HCT116 (cell line): Measurements from ENCODE around the gene VAV2. TPM values are rescaled to one million over a fixed set of nuclear protein-coding genes. Genes with fewer than 3 reads are reported as not detected.

ENCODE experiments used
- ATAC-seq: fragments of 200-7000 bp; cut with Tn5 transposase; 2 replicates; pipeline ENCODE4 v1.9.1; 2020; ENCODE audit warnings: mild to moderate bottlenecking, moderate library complexity
- BruUV-seq: library from RNA; stranded (reverse); fragments of 400-500 nt; replicated peaks from 2 replicates; lab custom pipeline; 2021; lab: Mats Ljungman, UMichigan
- CTCF ChIA-PET: fragments of 300-600 bp; sonication (Branson Sonifier 250); formaldehyde crosslinking; loops from one replicate; lab custom pipeline; 2021; ENCODE audit warnings: antibody characterized with exemption; lab: Charles Lee
- POLR2A ChIA-PET: fragments of 300-600, 350-600 bp; sonication (Branson Sonifier 250); formaldehyde crosslinking; loops from one replicate; lab custom pipeline; 2021; ENCODE audit warnings: antibody characterized with exemption; lab: Charles Lee
- RAD21 ChIA-PET, 2 experiments: fragments of 300-600 bp; sonication (Branson Sonifier 250); formaldehyde crosslinking; loops; one replicate each; lab custom pipeline; 2023; ENCODE audit warnings: low total read pairs in 2 of 2; ENCODE audit not compliant: uncharacterized antibody in 2 of 2, unreplicated experiment in 2 of 2, low non-redundant PET in 1 of 2; lab: Charles Lee
- DNase-seq: peaks from one replicate; pipeline ENCODE4 v3.0.0-alpha.2; 2010; ENCODE audit warnings: low read depth, low spot score
- H2AFZ ChIP-seq: fragments of 200-600 bp; shearing (Covaris generic), sonication (generic); 2 replicates; pipeline ENCODE4 v1.6.1; 2017; ENCODE audit warnings: low read depth, mixed run types, mixed read lengths, antibody characterized with exemption, low read length; ENCODE audit not compliant: poor library complexity, severe bottlenecking
- H3K27ac ChIP-seq: 2 replicates; pipeline ENCODE4 v1.5.1; 2012; ENCODE audit warnings: low read depth, low read length
- H3K27me3 ChIP-seq: fragments of 200-600 bp; sonication (generic); 2 replicates; pipeline ENCODE4 v1.6.1; 2016; ENCODE audit warnings: mixed run types, low read length, mixed read lengths; ENCODE audit not compliant: insufficient read depth
- H3K36me3 ChIP-seq, 2 experiments: fragments of 200-500 bp in 1 of 2; fragments of 200-600 bp in 1 of 2; sonication (Bioruptor generic) in 1 of 2; sonication (generic) in 1 of 2; 2 replicates each; pipeline versions ENCODE4 v1.5.1 to v1.6.1; 2014 to 2016; ENCODE audit warnings: low read length in 2 of 2, inconsistent platforms in 1 of 2, mixed read lengths in 1 of 2, mixed run types in 1 of 2; ENCODE audit not compliant: insufficient read depth in 2 of 2, control insufficient read depth in 1 of 2
- H3K4me1 ChIP-seq, 2 experiments: fragments of 200-600 bp in 1 of 2; sonication (generic) in 1 of 2; 2 replicates each; pipeline versions ENCODE4 v1.5.1 to v1.6.1; 2012 to 2017; ENCODE audit warnings: low read length in 2 of 2, inconsistent platforms in 1 of 2, mild to moderate bottlenecking in 1 of 2, mixed read lengths in 1 of 2, mixed run types in 1 of 2, moderate library complexity in 1 of 2; ENCODE audit not compliant: insufficient read depth in 2 of 2, control insufficient read depth in 1 of 2
- H3K4me2 ChIP-seq: fragments of 200-600 bp; sonication (generic); 2 replicates; pipeline ENCODE4 v1.6.1; 2017; ENCODE audit warnings: mixed run types, low read length, mixed read lengths
- H3K4me3 ChIP-seq, 2 experiments: fragments of 200-600 bp in 1 of 2; sonication (generic) in 1 of 2; replicated peaks in 1 of 2; 2 replicates each; pipeline ENCODE4 v1.5.1; 2011 to 2016; ENCODE audit warnings: low read length in 2 of 2, control low read depth in 1 of 2, low read depth in 1 of 2, mild to moderate bottlenecking in 1 of 2, mixed read lengths in 1 of 2, mixed run types in 1 of 2
- H3K79me2 ChIP-seq: fragments of 200-600 bp; sonication (generic); 2 replicates; pipeline ENCODE4 v1.6.1; 2017; ENCODE audit warnings: mild to moderate bottlenecking, mixed run types, low read length, moderate library complexity, mixed read lengths; ENCODE audit not compliant: insufficient read depth
- H3K9ac ChIP-seq: fragments of 200-600 bp; sonication (generic); 2 replicates; pipeline ENCODE4 v1.6.1; 2016; ENCODE audit warnings: low read length, mixed read lengths
- H3K9me2 ChIP-seq: fragments of 200-600 bp; sonication (generic), shearing (Covaris generic); 2 replicates; pipeline ENCODE4 v1.6.1; 2017; ENCODE audit warnings: mixed run types, mild to moderate bottlenecking, moderate library complexity; ENCODE audit not compliant: insufficient read depth
- H3K9me3 ChIP-seq, 2 experiments: fragments of 200-500 bp in 1 of 2; fragments of 200-600 bp in 1 of 2; sonication (Bioruptor generic) in 1 of 2; sonication (generic) in 1 of 2; 2 replicates each; pipeline ENCODE4 v1.6.1; 2014 to 2017; ENCODE audit warnings: low read length in 2 of 2, mixed read lengths in 2 of 2, inconsistent platforms in 1 of 2, low read depth in 1 of 2, mild to moderate bottlenecking in 1 of 2, mixed run types in 1 of 2, moderate library complexity in 1 of 2; ENCODE audit not compliant: control insufficient read depth in 1 of 2, insufficient read depth in 1 of 2
- H4K20me1 ChIP-seq: fragments of 200-600 bp; sonication (generic), shearing (Covaris generic); 2 replicates; pipeline ENCODE4 v1.6.1; 2017; ENCODE audit warnings: mixed run types, mild to moderate bottlenecking, moderate library complexity; ENCODE audit not compliant: insufficient read depth
- CBX3 ChIP-seq: IDR thresholded peaks from 2 replicates; pipeline ENCODE4 v1.6.1; 2012; ENCODE audit warnings: low read depth
- CEBPB ChIP-seq: IDR thresholded peaks from 2 replicates; pipeline ENCODE4 v1.6.1; 2012; ENCODE audit warnings: low read depth
- CTCF ChIP-seq, 3 experiments: fragments of 200-600 bp in 1 of 3; sonication (generic) in 1 of 3; IDR thresholded peaks in 2 of 3; conservative IDR thresholded peaks in 1 of 3; 2 replicates each; pipeline ENCODE4 v1.5.1; 2012 to 2017; ENCODE audit warnings: low read depth in 2 of 3, low read length in 2 of 3, antibody characterized with exemption in 1 of 3, borderline replicate concordance in 1 of 3, control low read depth in 1 of 3, mild to moderate bottlenecking in 1 of 3, mixed read lengths in 1 of 3, mixed run types in 1 of 3, moderate library complexity in 1 of 3; ENCODE audit not compliant: insufficient read depth in 1 of 3
- ELF1 ChIP-seq: IDR thresholded peaks from 2 replicates; pipeline ENCODE4 v1.6.1; 2012; ENCODE audit warnings: low read depth, borderline replicate concordance
- EZH2phosphoT487 ChIP-seq: fragments of 200-600 bp; IDR thresholded peaks from 2 replicates; pipeline ENCODE4 v1.6.1; 2018; ENCODE audit warnings: antibody characterized with exemption, borderline replicate concordance
- JUND ChIP-seq: IDR thresholded peaks from 2 replicates; pipeline ENCODE4 v1.6.1; 2012
- MAX ChIP-seq: IDR thresholded peaks from 2 replicates; pipeline ENCODE4 v1.6.1; 2012
- POLR2AphosphoS5 ChIP-seq: IDR thresholded peaks from 2 replicates; pipeline ENCODE4 v1.6.1; 2011; ENCODE audit warnings: mild to moderate bottlenecking, low read depth, low read length, moderate library complexity
- REST ChIP-seq: IDR thresholded peaks from 2 replicates; pipeline ENCODE4 v1.6.1; 2012; ENCODE audit warnings: low read depth
- SRF ChIP-seq: IDR thresholded peaks from 2 replicates; pipeline ENCODE4 v1.6.1; 2012; ENCODE audit warnings: low read depth
- TCF7L2 ChIP-seq: IDR thresholded peaks from 2 replicates; pipeline ENCODE4 v1.7.0; 2011; ENCODE audit warnings: borderline replicate concordance, inconsistent platforms; ENCODE audit not compliant: insufficient read depth, insufficient read length; ENCODE audit errors: extremely low read depth
- ZNF274 ChIP-seq: fragments of 200-500 bp; sonication (Bioruptor generic); IDR thresholded peaks from 2 replicates; pipeline ENCODE4 v1.6.1; 2014; ENCODE audit warnings: mild to moderate bottlenecking, low read depth, low read length, inconsistent platforms
- intact Hi-C: fragments of 100-400 bp; cut with micrococcal nuclease; formaldehyde crosslinking; loops from 2 replicates; pipeline ENCODE4 v1.10.0; 2022
- total RNA-seq: library from RNA; stranded (reverse); gene quantifications from one replicate; pipeline ENCODE4 v1.2.1, GENCODE V29; 2021; ENCODE audit not compliant: unreplicated experiment

The VAV2 gene
- total RNA-seq, 1 experiment from 2014 or later = 33.2 TPM

- Histone ChIP-seq H3K36me3 (peaks cover 0 to 7% of the 10 kb centered on the region in 2 experiments; a peak in 1 of 4 replicates), H3K9me3 (no peaks in the 10 kb centered on the region), H2AFZ (no peak overlapping the region), H4K20me1 (no peaks in the 10 kb centered on the region), H3K79me2 (peaks cover 10% of the 10 kb centered on the region; the same call in 1 of the 2 replicates), H3K27me3 (no peaks in the 10 kb centered on the region), H3K4me2 (no peak overlapping the region), H3K4me3 (no peak overlapping the region), H3K9me2 (no peaks in the 10 kb centered on the region), H3K4me1 (peaks cover 7 to 16% of the 10 kb centered on the region in 2 experiments; a peak in 3 of 4 replicates), H3K9ac (no peak overlapping the region), H3K27ac (no peak overlapping the region)
- DNase-seq (no peak), ATAC-seq (no peak)
- TF ChIP-seq ELF1 (no peak), EZH2phosphoT487 (no peak), ZNF274 (no peak), MAX (no peak)
- no TSS peak for BruUV-seq
- ChIA-PET RAD21 (no interaction called here), POLR2A (no interaction called here), CTCF (no interaction called here)
- intact Hi-C loops = no loop called here
These were observed 52.8 kb downstream of the VAV2 start for GRCh38 chr9:133939171-133939785.

GRCh38 chr9:133938753-133939152, 53.4 kb downstream of the VAV2 start:
- BruUV-seq = no TSS peak
- no peak for ATAC-seq
- Histone ChIP-seq H3K36me3 (peaks cover 0 to 7% of the 10 kb centered on the region in 2 experiments; a peak in 1 of 4 replicates), H3K27ac (no peak overlapping the region), H3K4me3 (no peak overlapping the region), H3K4me1 (peaks cover 7 to 16% of the 10 kb centered on the region in 2 experiments; a peak in 3 of 4 replicates), H3K9me2 (no peaks in the 10 kb centered on the region), H3K79me2 (peaks cover 10% of the 10 kb centered on the region; the same call in 1 of the 2 replicates), H3K9ac (no peak overlapping the region), H4K20me1 (no peaks in the 10 kb centered on the region), H3K27me3 (no peaks in the 10 kb centered on the region), H3K4me2 (no peak overlapping the region), H2AFZ (no peak overlapping the region), H3K9me3 (no peaks in the 10 kb centered on the region)
- TF ChIP-seq JUND (no peak), EZH2phosphoT487 (no peak), TCF7L2 (no peak), POLR2AphosphoS5 (no peak), REST (no peak), SRF (no peak), CBX3 (no peak), CEBPB (no peak), CTCF (IDR thresholded peaks at IDR 0.05 in 2 of 3, conservative IDR thresholded peaks at IDR 0.05 in 1 of 3; ENCODE audit: borderline replicate concordance in 1 of 3, insufficient read depth in 1 of 3, low read depth in 2 of 3, low read length in 2 of 3) (no peak)
- ChIA-PET POLR2A (no interaction called here), RAD21 (no interaction called here), CTCF (no interaction called here)
- no peak for DNase-seq
- intact Hi-C loops = no loop called here
